ENCODE data around the gene RXFP3.

The RXFP3 gene

DNA sequence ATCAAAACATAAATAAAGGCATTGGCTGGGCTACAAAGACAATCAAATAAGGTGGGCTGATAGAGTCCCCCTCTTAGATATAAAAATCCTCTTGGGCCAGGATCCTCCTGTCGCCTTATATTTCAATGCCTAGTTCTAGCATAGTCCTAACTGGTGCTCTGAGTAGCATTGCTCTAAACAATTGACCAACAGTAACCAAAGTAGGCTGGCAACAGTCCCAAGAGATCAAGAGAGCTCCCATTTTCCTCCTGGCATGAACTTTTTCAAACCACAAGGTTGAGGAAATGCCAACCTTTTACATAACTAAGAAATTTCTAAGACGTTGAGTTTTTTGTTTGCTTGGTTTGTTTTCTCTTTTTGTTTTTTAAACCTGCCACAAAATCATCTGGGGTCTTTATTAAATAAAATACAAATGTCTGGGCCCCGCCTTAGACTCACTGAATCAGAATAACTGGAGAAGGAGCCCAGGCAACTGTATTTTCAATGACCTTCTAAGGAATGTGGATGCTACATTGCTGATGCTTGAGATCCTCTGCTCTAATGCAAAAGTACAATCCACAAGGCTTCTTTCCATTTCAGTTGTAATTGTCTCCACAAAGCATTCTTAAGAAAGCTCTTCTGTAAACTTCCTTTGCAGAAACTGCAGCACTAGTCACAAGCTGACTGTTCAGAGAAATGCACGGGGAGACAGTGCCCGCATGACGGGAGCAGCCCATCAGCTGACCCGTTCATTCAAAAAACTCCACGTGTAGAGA lies 45.4 kb downstream of the RXFP3 start:
- DNase-seq (ENCODE audit: low read depth in 2 of 2): no peak

DNA sequence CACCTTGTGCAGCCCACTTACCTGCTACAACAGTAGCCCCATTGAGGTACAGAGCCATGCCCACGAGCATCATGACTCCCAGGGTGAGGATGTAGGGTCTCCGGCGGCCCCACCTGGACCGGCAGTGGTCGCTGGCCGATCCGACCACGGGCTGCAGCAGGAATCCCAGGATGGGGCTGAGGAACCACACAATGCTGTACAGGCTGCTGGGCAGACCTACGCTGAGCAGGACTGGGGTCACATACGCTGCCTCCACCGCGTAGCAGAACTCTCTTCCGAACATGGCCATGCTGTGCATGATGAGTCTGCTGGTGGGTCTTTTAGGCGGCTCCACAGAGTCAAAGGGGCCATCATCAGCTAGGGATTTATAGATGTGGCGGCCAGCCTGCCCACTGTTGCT lies 48.0 kb downstream of the RXFP3 start:
- DNase-seq (ENCODE audit: low read depth in 2 of 2): no peak

DNA sequence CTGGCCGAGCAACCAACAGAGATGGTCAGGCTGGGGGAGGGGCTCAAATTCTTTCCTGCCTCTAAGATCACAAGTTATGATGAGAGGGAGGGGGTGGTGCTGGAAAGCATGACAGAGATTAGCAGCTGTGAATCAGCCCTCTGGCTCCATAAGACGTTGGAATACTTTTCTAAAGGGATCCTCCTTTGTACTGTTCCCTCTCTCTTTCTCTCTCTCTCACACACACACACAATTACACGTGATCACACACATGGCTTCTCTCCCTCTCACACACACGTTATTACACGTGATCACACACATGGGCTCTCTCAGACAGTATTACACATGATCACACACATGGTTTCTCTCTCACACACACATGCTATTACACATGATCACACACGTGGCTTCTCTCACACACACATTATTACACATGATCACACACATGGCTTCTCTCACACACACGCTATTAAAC lies 48.5 kb downstream of the RXFP3 start, which contains the start of gene SLC45A2:
Gene SLC45A2 (minus strand): TSS at position 23 of the 454 bp plus-strand sequence. CDS start 110 bp downstream, outside the sequence.
- DNase-seq (ENCODE audit: low read depth in 2 of 2): no peak

DNA sequence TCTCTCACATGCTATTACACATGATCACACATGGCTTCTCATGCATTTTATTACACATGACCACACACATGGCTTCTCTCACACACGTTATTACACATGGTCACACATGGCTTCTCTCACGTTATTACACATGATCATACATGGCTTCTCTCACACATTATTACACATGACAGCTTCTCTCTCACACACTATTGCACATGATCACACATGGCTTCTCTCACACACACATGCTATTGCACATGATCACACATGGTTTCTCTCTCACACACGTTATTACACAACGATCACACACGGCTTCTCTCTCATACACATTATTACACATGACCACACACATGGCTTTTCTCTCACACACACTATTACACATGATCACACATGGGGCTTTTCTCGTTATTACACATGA lies 49.3 kb downstream of the RXFP3 start:
- DNase-seq (ENCODE audit: low read depth in 2 of 2): no peak

Data from fibroblast of skin of left biceps (primary cell).